ENCODE results near the gene EXTL1.
A peak's percentile ranks its signal among the peaks of the same experiment; 100 is the strongest.

EXTL1 gene

GRCh38 chr1:25989440-25990234, 31.9 kb upstream of the EXTL1 start:
- no peaks in the 10 kb centered on the region for H3K4me1 ChIP-seq (ENCODE audit: control insufficient read depth, insufficient read depth, low read length)
- no peak overlapping the region for H3K9ac ChIP-seq (ENCODE audit: low read length in 2 of 2)
- no peaks in the 10 kb centered on the region for H3K27me3 ChIP-seq (ENCODE audit: control insufficient read depth in 1 of 2, insufficient read depth in 2 of 2, low read length in 2 of 2)
- no peaks in the 10 kb centered on the region for H3K9me3 ChIP-seq (ENCODE audit: control insufficient read depth in 2 of 2, low read length in 2 of 2)
- H3K27ac ChIP-seq (ENCODE audit: low read length): no peak overlapping the region
- H3K4me3 ChIP-seq (ENCODE audit: low read length in 2 of 2): no peak overlapping the region
- peaks cover 8 to 25% of the 10 kb centered on the region in 2 donors for H3K36me3 ChIP-seq (ENCODE audit: control insufficient read depth in 2 of 2, insufficient read depth in 2 of 2, low read length in 2 of 2)

DNA sequence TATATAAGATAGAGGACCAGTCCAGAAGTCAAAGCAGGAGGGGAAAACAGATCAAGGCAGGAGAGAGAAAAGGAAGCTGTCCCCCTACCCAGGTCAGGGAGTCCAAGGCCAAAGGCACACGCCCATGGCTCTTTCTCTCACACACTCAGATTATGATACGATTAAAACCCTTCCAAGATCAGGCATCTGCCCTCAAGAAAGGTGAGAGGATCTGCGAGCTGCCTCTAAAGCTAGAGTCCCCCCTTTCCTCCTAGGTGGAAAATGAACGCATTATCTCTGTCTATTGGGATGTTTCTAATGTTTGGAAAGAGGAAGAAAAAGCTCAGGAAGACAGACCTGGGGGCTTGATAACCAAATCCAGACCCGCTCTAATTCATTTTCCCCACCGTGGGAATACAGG, 31.3 kb upstream of the EXTL1 start:
- Histone ChIP-seq H3K9me3 (ENCODE audit: control insufficient read depth in 2 of 2, low read length in 2 of 2) (no peaks in the 10 kb centered on the region), H3K27me3 (ENCODE audit: control insufficient read depth in 1 of 2, insufficient read depth in 2 of 2, low read length in 2 of 2) (no peaks in the 10 kb centered on the region), H3K36me3 (ENCODE audit: control insufficient read depth in 2 of 2, insufficient read depth in 2 of 2, low read length in 2 of 2) (peaks cover 6 to 22% of the 10 kb centered on the region in 2 donors), H3K9ac (ENCODE audit: low read length in 2 of 2) (no peak overlapping the region), H3K4me1 (ENCODE audit: control insufficient read depth, insufficient read depth, low read length) (no peaks in the 10 kb centered on the region), H3K4me3 (ENCODE audit: low read length in 2 of 2) (no peak overlapping the region), H3K27ac (ENCODE audit: low read length) (no peak overlapping the region)

GRCh38 chr1:25990702-25991395, 30.7 kb upstream of the EXTL1 start:
- Histone ChIP-seq H3K27me3 (ENCODE audit: control insufficient read depth in 1 of 2, insufficient read depth in 2 of 2, low read length in 2 of 2) (no peaks in the 10 kb centered on the region), H3K4me1 (ENCODE audit: control insufficient read depth, insufficient read depth, low read length) (no peaks in the 10 kb centered on the region), H3K27ac (ENCODE audit: low read length) (no peak overlapping the region), H3K9me3 (ENCODE audit: control insufficient read depth in 2 of 2, low read length in 2 of 2) (no peaks in the 10 kb centered on the region), H3K36me3 (ENCODE audit: control insufficient read depth in 2 of 2, insufficient read depth in 2 of 2, low read length in 2 of 2) (peaks cover under 1 to 16% of the 10 kb centered on the region in 2 donors), H3K9ac (ENCODE audit: low read length in 2 of 2) (no peak overlapping the region), H3K4me3 (ENCODE audit: low read length in 2 of 2) (no peak overlapping the region)

DNA sequence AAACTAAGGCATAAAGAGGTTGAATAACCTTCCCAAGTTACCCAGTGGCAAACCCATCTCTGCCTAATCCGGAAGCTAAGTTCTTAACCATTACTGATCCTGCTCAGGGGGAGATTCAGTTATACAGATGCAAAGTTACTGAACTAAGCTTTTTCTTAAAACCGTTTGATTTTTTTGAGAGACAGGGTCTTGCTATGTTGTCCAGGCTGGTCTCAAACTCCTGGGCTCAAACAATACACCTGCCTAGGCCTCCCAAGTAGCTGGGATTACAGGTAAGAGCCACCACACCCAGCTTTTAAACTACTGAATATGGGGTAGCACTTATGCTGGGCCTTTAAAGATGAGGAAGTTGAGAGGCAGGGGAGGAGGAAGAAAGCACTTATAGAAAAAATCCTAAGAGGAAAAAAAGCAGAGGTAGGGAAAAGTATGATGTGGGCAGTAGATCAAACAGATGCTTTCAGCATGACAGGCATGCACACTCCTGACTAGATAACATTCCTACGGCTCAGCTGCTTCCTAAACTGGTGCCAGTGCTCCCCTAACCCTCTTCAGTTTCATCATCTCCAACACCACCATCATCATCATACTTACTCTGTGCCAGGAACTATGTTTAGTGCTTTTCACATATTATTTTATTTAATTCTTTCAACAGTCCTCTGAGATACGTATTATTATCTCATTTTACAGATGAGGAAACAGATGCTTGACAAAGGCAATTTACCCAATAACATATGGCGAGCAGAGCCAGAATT, 29.5 kb upstream of the EXTL1 start:
- Histone ChIP-seq H3K4me1 (ENCODE audit: control insufficient read depth, insufficient read depth, low read length) (peaks cover 4% of the 10 kb centered on the region), H3K9ac (ENCODE audit: low read length in 2 of 2) (no peak overlapping the region), H3K36me3 (ENCODE audit: control insufficient read depth in 2 of 2, insufficient read depth in 2 of 2, low read length in 2 of 2) (peaks cover 0 to 16% of the 10 kb centered on the region in 2 donors), H3K27ac (ENCODE audit: low read length) (no peak overlapping the region), H3K27me3 (ENCODE audit: control insufficient read depth in 1 of 2, insufficient read depth in 2 of 2, low read length in 2 of 2) (no peaks in the 10 kb centered on the region), H3K4me3 (ENCODE audit: low read length in 2 of 2) (no peak overlapping the region), H3K9me3 (ENCODE audit: control insufficient read depth in 2 of 2, low read length in 2 of 2) (no peaks in the 10 kb centered on the region)

DNA sequence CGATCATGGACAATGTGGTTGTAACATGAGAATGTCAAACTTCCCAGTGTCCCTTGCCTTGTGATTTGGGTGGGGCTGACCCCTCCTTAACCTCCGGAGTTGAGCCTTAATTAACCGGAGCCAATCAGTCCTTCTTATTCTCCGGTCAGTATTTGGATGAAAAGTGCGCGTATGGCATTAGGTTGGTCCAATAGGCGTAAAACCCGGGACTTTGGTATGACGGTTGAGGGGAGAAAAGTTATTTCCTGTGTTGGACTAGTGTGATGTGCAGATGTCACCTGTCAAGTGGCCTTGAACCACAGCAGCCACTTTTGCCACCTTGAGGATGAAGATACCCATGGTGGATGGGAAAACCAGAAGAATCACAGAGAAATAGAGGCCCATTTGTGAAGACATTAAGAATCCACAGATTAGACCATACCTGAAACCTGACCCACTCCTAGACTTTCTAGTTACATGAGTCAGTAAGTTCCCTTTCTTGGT, 28.8 kb upstream of the EXTL1 start:
- Histone ChIP-seq H3K9me3 (ENCODE audit: control insufficient read depth in 2 of 2, low read length in 2 of 2) (no peaks in the 10 kb centered on the region), H3K27me3 (ENCODE audit: control insufficient read depth in 1 of 2, insufficient read depth in 2 of 2, low read length in 2 of 2) (no peaks in the 10 kb centered on the region), H3K9ac (ENCODE audit: low read length in 2 of 2) (no peak overlapping the region), H3K4me1 (ENCODE audit: control insufficient read depth, insufficient read depth, low read length) (peaks cover 8% of the 10 kb centered on the region), H3K36me3 (ENCODE audit: control insufficient read depth in 2 of 2, insufficient read depth in 2 of 2, low read length in 2 of 2) (peaks cover 0 to 16% of the 10 kb centered on the region in 2 donors), H3K27ac (ENCODE audit: low read length) (no peak overlapping the region), H3K4me3 (ENCODE audit: low read length in 2 of 2) (no peak overlapping the region)

GRCh38 chr1:25993197-25993951, 28.2 kb upstream of the EXTL1 start:
- peaks cover 9% of the 10 kb centered on the region for H3K4me1 ChIP-seq (ENCODE audit: control insufficient read depth, insufficient read depth, low read length)
- no peak overlapping the region for H3K27ac ChIP-seq (ENCODE audit: low read length)
- no peaks in the 10 kb centered on the region for H3K27me3 ChIP-seq (ENCODE audit: control insufficient read depth in 1 of 2, insufficient read depth in 2 of 2, low read length in 2 of 2)
- peaks cover 0 to 14% of the 10 kb centered on the region in 2 donors for H3K36me3 ChIP-seq (ENCODE audit: control insufficient read depth in 2 of 2, insufficient read depth in 2 of 2, low read length in 2 of 2)
- no peaks in the 10 kb centered on the region for H3K9me3 ChIP-seq (ENCODE audit: control insufficient read depth in 2 of 2, low read length in 2 of 2)
- no peak overlapping the region for H3K9ac ChIP-seq (ENCODE audit: low read length in 2 of 2)
- H3K4me3 ChIP-seq (ENCODE audit: low read length in 2 of 2): no peak overlapping the region

DNA sequence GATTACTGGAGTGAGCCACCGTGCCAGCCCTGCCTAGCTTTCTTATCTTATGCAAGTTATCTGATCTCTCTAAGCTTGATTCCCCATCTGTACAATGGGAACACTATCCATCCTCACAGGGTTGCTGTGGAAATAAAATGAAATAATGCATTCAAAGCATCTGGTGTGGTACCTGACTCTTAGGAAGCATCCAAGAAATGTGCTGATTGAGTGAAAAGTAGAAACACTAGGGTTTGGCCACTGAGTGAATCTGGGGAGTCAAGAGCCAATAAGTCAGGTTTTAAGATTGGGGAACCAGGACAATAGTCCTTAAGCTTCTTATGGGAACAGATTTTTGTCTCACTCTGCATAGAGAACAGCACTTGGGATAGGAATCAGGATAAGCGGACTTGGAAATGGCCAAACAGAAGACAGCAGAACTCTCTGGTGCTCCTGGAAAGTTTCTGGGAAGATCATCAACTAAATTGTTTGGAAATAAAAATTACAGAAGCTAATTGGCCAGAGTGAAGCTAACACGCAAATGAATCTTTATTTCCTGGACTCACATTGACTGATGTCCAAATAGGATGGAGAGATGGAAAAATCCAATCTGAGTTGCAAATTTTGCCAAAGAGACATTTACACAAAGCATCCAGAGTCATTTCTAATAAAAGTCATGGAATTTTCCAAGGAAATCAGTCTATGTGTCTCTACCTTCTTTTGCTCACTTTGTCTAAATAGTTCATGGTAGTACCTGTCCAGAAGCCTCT, 27.0 kb upstream of the EXTL1 start:
- no peak overlapping the region for H3K27ac ChIP-seq (ENCODE audit: low read length)
- no peaks in the 10 kb centered on the region for H3K9me3 ChIP-seq (ENCODE audit: control insufficient read depth in 2 of 2, low read length in 2 of 2)
- H3K9ac ChIP-seq (ENCODE audit: low read length in 2 of 2): peak overlapping the region in 1 of 2 donors; percentile 1
- peaks cover 0 to 7% of the 10 kb centered on the region in 2 donors for H3K36me3 ChIP-seq (ENCODE audit: control insufficient read depth in 2 of 2, insufficient read depth in 2 of 2, low read length in 2 of 2)
- no peaks in the 10 kb centered on the region for H3K27me3 ChIP-seq (ENCODE audit: control insufficient read depth in 1 of 2, insufficient read depth in 2 of 2, low read length in 2 of 2)
- peaks cover 14% of the 10 kb centered on the region for H3K4me1 ChIP-seq (ENCODE audit: control insufficient read depth, insufficient read depth, low read length)
- H3K4me3 ChIP-seq (ENCODE audit: low read length in 2 of 2): no peak overlapping the region

DNA sequence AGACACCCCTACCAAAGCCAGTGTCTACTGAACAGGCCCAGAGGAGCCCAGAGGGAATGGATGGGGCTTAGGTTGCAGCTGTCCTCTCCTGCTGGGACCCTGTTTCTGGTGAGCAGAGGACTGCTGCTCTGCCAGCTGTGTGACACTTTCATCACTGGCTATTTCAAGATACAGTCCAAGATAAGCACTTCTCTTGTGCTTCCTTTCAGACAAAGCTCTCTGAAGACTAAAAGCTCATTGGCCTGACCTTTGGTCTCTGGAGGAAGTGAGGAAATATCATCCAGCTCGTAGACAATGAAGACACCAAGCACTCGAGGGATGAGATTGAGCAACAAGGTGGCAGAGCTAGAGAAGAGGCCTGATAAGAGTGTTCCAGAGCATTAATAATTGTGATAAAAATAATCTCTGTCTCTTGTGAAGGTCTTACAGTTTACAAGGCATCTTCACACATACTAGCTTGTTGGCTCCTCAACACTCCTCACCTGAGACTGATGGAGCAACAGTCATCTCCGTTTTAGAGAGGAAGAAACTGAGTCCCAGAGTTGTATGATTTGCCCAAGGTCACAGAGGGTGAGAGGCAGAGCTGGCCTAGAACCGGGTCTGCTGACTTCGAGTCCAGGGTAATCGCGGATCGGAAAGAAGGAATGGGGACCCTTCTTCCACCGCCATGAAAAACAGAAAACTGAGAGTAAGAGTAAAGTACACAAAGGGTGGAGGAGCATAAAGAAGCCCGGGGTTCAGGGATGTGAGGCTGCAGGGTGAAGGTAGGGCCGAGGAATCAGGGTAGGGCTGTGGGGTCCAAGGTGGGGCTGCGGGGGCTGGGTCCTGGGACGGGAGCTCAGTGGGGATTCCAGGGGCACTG, 24.4 kb upstream of the EXTL1 start:
- Histone ChIP-seq H3K4me1 (ENCODE audit: control insufficient read depth, insufficient read depth, low read length) (peaks cover 14% of the 10 kb centered on the region), H3K9me3 (ENCODE audit: control insufficient read depth in 2 of 2, low read length in 2 of 2) (no peaks in the 10 kb centered on the region), H3K9ac (ENCODE audit: low read length in 2 of 2) (peak overlapping the region; percentile 80 to 89), H3K27ac (ENCODE audit: low read length) (peak overlapping the region; percentile 69), H3K4me3 (ENCODE audit: low read length in 2 of 2) (peak overlapping the region; percentile 86 to 92), H3K36me3 (ENCODE audit: control insufficient read depth in 2 of 2, insufficient read depth in 2 of 2, low read length in 2 of 2) (peaks cover 0 to 4% of the 10 kb centered on the region in 2 donors), H3K27me3 (ENCODE audit: control insufficient read depth in 1 of 2, insufficient read depth in 2 of 2, low read length in 2 of 2) (no peaks in the 10 kb centered on the region)
